Mesenteric fat pad (tissue), 1 donor: Measurements from ENCODE around the gene TBC1D4. TPM values are rescaled to one million over a fixed set of nuclear protein-coding genes. Genes with fewer than 3 reads are reported as not detected.

ENCODE experiments used
- total RNA-seq: library from RNA; stranded (reverse); fragmentation: NEBNext Ultra II Directional; extraction: Animal tissue kit (Norgen Biotek cat#: 25700); gene quantifications from one replicate; pipeline ENCODE4 v1.2.1, GENCODE V29; 2021
- donor health status: DM: yes; HTN: yes; CAD: no.

The TBC1D4 gene
- total RNA-seq, 1 donor from 2014 or later, result 44.5 TPM

Other genes with a start within 250 kb of the TBC1D4 start
- 133 TPM for gene COMMD6, start 55.7 kb upstream of the TBC1D4 start, total RNA-seq
- 38.8 TPM for gene UCHL3, start 67.6 kb upstream of the TBC1D4 start, total RNA-seq
- gene LMO7, start 154.2 kb upstream of the TBC1D4 start, total RNA-seq, result 8.2 TPM